Measurements from ENCODE around the gene QKI. TPM values are rescaled to one million over a fixed set of nuclear protein-coding genes. Genes with fewer than 3 reads are reported as not detected.

The QKI gene
- total RNA-seq, 2 donors from 2014 or later, result 127 to 192 TPM

DNA sequence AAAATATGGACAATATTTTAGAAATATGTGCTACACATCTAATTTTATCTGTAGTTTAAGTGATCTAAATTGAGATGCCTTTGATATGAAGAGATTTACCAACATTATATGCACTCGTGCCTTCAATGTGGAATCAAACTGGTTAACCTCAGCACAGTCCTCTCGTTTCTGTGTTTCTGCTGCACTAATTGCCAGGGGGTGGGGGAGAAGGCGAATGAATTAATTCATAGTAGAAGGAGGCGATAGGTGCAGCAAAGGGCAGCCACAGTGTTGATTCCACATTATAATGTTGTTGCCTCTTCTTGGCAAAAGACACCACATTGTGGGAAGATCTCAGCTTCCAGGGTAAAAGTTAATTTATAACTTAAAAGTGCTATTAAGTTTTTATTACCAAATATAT lies 161.6 kb downstream of the QKI start:
- no peak overlapping the region for H3K27ac ChIP-seq
- no peaks in the 10 kb centered on the region for H3K9me3 ChIP-seq
- ATAC-seq (ENCODE audit: insufficient number of reproducible peaks, low FRiP score, low read depth) (no peak), DNase-seq (ENCODE audit: low spot score) (no peak)
- H3K4me1 ChIP-seq (ENCODE audit: control insufficient read depth in 1 of 2, low read depth in 2 of 2), result peaks cover 0 to 3% of the 10 kb centered on the region in 2 donors
- peaks cover 3% of the 10 kb centered on the region for H3K36me3 ChIP-seq
- H3K4me3 ChIP-seq, result no peak overlapping the region
- no peaks in the 10 kb centered on the region for H3K27me3 ChIP-seq (replicated peaks; ENCODE audit: insufficient read depth)
- TF ChIP-seq, protein P1, sequence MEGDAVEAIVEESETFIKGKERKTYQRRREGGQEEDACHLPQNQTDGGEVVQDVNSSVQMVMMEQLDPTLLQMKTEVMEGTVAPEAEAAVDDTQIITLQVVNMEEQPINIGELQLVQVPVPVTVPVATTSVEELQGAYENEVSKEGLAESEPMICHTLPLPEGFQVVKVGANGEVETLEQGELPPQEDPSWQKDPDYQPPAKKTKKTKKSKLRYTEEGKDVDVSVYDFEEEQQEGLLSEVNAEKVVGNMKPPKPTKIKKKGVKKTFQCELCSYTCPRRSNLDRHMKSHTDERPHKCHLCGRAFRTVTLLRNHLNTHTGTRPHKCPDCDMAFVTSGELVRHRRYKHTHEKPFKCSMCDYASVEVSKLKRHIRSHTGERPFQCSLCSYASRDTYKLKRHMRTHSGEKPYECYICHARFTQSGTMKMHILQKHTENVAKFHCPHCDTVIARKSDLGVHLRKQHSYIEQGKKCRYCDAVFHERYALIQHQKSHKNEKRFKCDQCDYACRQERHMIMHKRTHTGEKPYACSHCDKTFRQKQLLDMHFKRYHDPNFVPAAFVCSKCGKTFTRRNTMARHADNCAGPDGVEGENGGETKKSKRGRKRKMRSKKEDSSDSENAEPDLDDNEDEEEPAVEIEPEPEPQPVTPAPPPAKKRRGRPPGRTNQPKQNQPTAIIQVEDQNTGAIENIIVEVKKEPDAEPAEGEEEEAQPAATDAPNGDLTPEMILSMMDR (IDR thresholded peaks at IDR 0.05), result no peak

DNA sequence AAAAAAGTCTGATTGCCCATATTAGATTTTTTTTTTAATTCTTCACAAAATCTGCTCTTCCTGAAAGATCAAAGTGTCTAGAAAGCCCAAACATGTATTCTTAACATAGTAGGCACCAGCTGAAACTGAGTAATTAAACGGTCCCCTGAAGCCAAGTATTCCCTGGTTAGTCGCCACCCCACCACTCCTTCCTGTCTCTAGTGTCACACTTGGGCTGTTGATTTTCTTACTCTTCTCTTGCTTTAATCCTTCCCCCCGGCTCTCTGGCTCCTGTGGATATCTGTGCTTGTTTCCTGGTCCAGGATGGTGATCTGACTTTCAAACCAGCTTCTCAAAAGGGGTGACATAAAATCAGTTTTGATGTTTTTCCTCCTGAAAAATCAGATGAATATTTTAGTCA lies 162.9 kb downstream of the QKI start:
- H3K4me1 ChIP-seq (ENCODE audit: control insufficient read depth in 1 of 2, low read depth in 2 of 2), result peaks cover 0 to 3% of the 10 kb centered on the region in 2 donors
- H3K36me3 ChIP-seq, result no peaks in the 10 kb centered on the region
- DNase-seq (ENCODE audit: low spot score) (no peak), ATAC-seq (ENCODE audit: insufficient number of reproducible peaks, low FRiP score, low read depth) (no peak)
- H3K27ac ChIP-seq, result no peak overlapping the region
- TF ChIP-seq, protein P1 (IDR thresholded peaks at IDR 0.05), result no peak
- H3K4me3 ChIP-seq, result no peak overlapping the region
- H3K27me3 ChIP-seq (replicated peaks; ENCODE audit: insufficient read depth), result no peaks in the 10 kb centered on the region
- H3K9me3 ChIP-seq, result no peaks in the 10 kb centered on the region

DNA sequence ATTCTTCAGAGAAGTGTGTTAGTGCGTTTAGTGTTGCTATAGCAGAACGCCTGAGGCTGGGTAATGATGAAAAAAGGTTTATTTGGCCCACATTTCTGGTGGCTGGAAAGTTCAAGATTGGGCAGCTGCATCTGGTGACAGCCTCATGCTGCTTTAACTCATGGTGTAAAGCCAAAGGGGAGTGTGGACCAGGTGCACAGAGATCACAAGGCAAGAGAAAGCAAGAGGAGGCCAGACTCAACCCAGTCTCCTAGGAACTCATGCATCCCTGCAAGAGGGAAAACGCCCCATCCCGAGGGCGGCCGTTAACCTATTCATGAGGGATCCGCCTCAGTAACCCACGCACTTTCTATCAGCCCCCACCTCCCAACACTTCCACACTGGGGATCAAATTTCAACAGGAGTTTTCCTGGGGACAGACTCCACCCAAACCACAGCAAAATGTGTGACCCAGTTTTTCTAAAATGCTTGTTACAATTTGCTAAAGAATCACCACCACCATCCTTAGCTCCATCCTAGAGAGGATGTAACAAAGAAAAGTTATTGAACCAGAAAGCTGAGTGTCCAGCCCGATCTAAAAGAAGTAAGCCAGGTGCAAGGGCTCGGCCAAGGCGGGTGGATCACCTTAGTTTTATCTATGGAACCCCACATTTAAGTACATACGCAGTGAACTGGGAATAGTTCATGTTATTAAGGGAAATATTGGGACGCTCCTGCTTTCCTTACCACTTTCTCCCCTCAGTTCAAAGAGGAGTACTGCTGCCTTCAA lies 164.8 kb downstream of the QKI start:
- ATAC-seq (ENCODE audit: insufficient number of reproducible peaks, low FRiP score, low read depth), result no peak
- no peak overlapping the region for H3K4me3 ChIP-seq
- no peak for DNase-seq (ENCODE audit: low spot score)
- no peaks in the 10 kb centered on the region for H3K27me3 ChIP-seq (replicated peaks; ENCODE audit: insufficient read depth)
- no peaks in the 10 kb centered on the region for H3K36me3 ChIP-seq
- H3K9me3 ChIP-seq, result no peaks in the 10 kb centered on the region
- no peak overlapping the region for H3K27ac ChIP-seq
- peaks cover 0 to 3% of the 10 kb centered on the region in 2 donors for H3K4me1 ChIP-seq (ENCODE audit: control insufficient read depth in 1 of 2, low read depth in 2 of 2)
- TF ChIP-seq, protein P1 (IDR thresholded peaks at IDR 0.05), result no peak

DNA sequence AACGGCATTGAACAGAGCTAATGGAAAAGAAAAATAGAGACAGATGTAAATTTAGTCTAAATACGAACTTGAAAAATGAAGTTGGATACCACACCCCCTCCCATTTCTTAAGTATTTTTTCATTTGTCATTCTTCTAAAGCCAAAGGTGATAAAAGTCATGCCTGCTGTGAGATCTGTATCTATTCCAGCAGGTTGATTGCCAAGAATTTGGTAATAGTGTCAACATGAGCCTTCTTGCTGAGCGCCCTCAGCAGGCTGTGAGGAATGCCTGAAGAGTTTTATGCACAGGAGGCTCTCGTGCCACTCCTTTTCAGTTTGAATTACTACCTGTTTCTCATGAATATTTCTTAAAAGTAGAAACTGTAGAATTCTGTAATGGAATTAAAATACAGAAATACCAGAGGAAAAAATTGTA lies 165.4 kb downstream of the QKI start:
- ATAC-seq (ENCODE audit: insufficient number of reproducible peaks, low FRiP score, low read depth) (no peak), DNase-seq (ENCODE audit: low spot score) (no peak)
- no peaks in the 10 kb centered on the region for H3K9me3 ChIP-seq
- no peaks in the 10 kb centered on the region for H3K36me3 ChIP-seq
- TF ChIP-seq, protein P1 (IDR thresholded peaks at IDR 0.05), result no peak
- H3K4me1 ChIP-seq (ENCODE audit: control insufficient read depth in 1 of 2, low read depth in 2 of 2), result peaks cover 0 to 3% of the 10 kb centered on the region in 2 donors
- H3K4me3 ChIP-seq, result no peak overlapping the region
- H3K27me3 ChIP-seq (replicated peaks; ENCODE audit: insufficient read depth), result no peaks in the 10 kb centered on the region
- H3K27ac ChIP-seq, result no peak overlapping the region

DNA sequence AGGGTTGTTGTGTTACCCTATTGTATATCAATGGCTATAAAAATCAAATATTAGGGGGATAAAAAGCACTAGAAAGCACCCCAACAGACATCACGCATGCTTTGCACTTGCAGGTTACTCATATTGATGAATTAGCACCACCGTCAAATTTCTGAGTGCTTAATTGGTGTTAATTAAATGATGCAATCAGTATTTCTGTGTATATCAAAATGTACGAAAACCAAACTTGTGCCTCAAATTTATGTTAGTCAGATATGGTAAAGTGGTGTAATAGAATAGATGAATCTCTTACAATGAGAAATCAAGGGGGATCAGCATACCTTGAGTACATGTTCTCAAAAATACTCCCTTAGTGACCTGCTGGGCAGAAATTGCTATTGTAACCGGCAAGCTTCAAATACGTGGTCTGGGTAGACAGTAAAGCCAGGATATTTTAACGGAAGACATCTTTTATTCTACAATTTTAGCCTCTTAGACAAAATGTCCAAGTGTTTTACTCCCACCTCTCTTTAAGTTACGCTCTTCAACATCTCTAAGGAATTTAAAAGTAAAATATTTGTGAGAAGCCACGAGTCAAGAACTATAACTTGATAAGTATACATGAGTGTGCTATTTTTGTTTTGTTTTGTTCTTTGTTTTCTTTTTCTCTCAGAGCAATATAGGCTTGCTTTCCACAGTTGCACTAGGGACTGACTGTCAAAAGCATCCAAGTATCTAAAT lies 166.0 kb downstream of the QKI start:
- Histone ChIP-seq H3K27ac (no peak overlapping the region), H3K9me3 (no peaks in the 10 kb centered on the region), H3K36me3 (no peaks in the 10 kb centered on the region), H3K4me3 (no peak overlapping the region), H3K27me3 (replicated peaks; ENCODE audit: insufficient read depth) (no peaks in the 10 kb centered on the region), H3K4me1 (ENCODE audit: control insufficient read depth in 1 of 2, low read depth in 2 of 2) (peaks cover 2 to 6% of the 10 kb centered on the region in 2 donors)
- DNase-seq (ENCODE audit: low spot score) (no peak), ATAC-seq (ENCODE audit: insufficient number of reproducible peaks, low FRiP score, low read depth) (no peak)
- TF ChIP-seq, protein P1 (IDR thresholded peaks at IDR 0.05), result no peak

Measured in thoracic aorta (tissue), 2 donors.